Activated CD4-positive, alpha-beta T cell treated with anti-CD3 and anti-CD28 coated beads, Interleukin-2, amount 50 U/mL, for 48 hours (primary cell): Measurements from ENCODE around the gene LRP3.
A peak's percentile ranks its signal among the peaks of the same experiment; 100 is the strongest.
"Not testable (repeated sequence)": the region's sequence is repeated elsewhere in the genome, so short reads cannot be mapped to it uniquely, and the experiment has no call there.

Experiments
- DNase-seq, 2 experiments: peaks; one replicate each; pipeline ENCODE4 v3.0.0-alpha.2; 2020

LRP3 gene

GRCh38 chr19:33176670-33177416 lies 17.3 kb upstream of the LRP3 start:
- peak; percentile 97 to 98 for DNase-seq

DNA sequence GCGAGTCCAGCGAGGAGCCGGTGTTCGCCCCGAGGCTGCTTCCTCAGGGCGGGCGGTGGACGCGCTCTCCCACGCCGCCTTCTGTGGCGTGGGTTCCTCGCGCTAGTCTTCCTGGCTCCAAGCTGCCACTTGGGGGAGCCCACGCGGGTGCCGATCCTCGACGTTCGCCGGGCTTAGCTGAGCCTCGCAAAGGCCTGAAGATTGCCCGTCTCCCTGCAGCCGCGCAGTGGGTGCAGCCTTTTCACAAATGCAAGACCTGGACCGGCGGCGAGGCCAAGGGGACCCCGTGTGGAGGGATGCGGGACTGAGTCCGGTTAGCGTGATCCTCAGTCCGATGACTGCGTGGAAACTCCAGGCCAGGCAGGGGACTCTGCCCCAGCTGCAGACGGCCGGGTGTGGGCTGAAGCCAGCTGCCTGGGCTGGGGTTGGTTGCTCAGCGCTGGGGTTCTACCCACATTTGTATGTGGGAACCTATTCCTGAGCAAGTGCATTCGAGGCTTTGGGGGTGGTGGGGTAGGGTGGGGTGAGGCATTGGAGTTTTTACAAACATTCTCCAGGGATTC lies 16.6 kb upstream of the LRP3 start:
- DNase-seq: no peak

DNA sequence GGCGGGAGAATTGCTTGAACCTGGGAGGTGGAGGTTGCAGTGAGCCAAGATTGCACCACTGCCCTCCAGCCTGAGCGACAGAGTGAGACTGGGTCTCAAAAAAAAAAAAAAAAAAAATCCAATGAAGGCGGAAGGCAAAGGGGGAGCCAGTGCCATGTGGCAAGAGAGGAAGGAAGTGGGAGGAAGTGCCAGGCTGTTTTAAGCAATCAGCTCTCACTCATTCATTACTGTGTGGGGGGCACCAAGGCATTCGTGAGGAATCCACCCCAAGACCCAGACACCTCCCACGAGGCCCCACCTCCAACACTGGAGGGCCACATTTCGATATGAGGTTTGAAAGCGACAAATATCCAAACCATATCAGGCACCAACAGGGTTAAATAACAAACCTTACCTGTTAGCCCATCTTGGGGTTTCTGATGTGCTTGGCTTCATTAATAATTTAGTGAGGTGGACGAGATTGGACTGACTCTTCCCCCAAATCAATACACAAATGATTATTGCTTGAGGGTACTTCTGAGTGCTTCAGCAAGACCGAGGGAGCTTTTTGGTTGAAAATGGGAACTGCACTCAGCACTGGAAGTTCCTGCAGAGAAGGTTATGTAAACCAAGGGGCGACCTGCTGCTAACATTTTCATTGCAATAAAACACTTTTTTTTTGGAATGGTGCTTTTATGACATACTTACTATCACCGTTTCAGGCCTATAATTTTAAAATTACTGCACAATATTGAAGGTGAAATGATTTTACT lies 7.5 kb upstream of the LRP3 start:
- no peak for DNase-seq

DNA sequence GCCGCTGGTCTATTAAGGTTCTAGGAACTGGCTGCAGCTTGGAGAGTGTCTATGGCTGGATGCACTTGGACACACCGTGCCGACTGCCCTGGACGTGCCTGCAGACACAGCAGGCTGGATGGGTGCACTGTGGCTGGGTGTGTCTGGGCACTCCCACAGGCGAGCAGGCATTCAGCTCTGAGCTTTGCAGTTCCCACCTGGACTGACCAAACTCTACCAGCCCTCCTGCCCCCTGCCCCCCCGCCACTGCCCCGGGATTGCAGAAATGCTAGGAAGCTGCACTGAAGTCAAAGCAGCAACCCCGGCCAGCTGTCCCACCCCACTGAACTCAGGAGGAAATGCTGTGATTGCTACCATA lies 7.0 kb upstream of the LRP3 start:
- no peak for DNase-seq

- DNase-seq: no peak
Observed at GRCh38 chr19:33189453-33189852, 4.7 kb upstream of the LRP3 start.

- not testable (repeated sequence) for DNase-seq
Observed at GRCh38 chr19:33191092-33191491, 3.0 kb upstream of the LRP3 start.

DNA sequence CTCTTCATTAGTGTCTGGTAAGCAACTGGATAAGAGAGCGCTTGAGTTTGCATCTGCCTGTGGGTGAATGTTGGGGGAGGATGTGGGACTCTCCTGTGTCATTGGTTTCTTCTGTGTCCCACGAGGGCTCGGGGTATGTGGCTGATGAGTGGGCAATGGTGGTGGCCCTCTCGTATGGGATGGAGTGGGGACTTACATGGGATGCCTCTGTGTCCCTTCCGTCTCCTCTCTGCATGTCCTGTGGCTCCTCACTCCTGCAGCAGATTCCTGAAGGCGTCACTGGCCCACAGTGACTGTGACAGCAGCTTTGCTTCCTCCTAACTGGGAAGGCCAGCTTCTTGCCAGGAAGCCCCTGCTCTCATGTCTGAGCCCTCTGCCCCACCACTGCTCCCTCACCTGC lies 2.6 kb upstream of the LRP3 start:
- DNase-seq: no peak

- DNase-seq: no peak
Observed at GRCh38 chr19:33192010-33192409, 2.1 kb upstream of the LRP3 start.

DNA sequence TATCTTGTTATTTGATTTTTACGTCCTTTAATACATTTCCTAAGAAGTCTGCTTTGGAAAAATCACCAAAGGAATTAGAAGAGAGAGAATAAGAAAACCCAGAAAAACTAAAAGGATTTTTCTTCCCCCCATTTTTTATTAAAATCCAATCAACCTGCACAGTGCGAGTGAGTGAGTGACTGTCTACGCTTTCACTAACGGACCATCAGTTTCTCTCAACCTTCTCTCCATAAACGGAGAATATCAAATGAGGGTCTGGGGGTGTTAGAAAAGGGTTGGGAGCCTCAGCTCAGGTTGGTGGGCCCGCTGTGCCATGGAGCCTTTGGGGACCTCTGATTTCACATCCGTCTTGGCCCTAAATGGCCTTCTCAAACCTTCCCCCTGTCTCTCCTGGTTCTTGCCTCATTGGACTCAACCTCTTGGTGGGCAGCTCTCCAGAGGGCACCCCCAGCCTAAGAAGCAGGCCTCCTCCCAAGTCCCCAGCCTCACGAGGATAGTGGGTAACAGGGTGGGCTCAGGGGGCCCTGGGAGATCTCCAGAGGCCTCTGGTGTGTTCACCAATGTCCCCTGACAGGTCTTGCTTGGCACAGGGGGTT lies 763 bp upstream of the LRP3 start:
- DNase-seq: no peak

DNA sequence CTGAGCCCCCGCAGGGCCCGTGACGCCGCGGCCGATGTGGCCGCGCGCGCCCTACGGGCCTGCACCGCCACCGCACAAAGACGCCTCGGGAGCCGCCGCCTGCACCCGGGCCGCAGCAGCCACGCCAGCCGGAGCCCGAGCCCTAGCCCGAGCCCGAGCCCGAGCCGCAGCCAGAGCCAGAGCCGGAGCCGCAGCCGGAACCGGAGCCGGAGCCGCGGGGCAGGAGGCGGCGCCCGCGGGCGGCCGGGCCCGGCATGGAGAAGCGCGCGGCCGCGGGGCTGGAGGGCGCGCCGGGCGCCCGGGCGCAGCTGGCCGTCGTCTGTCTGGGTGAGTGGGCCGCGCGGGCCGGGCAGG lies 379 bp downstream of the LRP3 start:
- DNase-seq: no peak

DNA sequence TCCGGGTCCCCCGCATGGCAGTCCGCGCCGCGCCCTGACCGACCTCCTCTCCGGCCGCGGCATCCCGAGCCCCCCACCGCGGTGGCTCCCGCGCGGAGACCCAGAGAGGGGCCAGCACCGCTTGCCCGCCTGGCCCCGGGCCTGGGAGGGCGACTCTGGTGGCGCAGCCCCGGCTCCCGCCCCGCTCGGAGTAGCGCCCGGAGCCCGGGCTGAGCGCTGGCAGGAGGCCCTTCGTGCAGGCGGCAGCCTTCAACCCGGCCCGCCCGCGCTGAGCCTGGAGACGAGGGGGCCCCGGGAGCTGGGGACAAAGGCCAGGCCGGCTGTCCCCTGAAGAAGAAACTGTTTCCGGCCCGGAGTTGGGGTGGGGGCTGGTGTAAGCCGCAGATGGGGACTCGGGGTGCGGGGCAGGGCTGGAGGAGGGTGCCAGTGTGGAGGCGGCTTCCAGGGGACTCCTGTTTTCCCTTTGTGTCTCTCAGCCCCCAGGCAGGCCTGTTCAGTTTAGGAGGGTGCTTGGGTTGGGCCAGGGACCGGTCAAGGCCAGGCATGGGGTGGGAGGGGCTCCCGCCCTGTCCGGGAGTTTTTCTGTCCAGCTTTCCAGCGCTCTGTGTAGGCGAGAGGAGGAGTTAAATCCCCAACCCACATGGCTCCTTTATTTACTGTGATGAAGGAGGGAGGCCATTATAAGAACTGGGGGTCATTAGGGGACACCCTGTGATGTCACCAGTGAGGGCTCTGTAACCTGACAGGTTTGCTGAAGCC lies 935 bp downstream of the LRP3 start:
- no peak for DNase-seq

- DNase-seq: no peak
Observed at GRCh38 chr19:33195645-33196347, 1.7 kb downstream of the LRP3 start.

DNA sequence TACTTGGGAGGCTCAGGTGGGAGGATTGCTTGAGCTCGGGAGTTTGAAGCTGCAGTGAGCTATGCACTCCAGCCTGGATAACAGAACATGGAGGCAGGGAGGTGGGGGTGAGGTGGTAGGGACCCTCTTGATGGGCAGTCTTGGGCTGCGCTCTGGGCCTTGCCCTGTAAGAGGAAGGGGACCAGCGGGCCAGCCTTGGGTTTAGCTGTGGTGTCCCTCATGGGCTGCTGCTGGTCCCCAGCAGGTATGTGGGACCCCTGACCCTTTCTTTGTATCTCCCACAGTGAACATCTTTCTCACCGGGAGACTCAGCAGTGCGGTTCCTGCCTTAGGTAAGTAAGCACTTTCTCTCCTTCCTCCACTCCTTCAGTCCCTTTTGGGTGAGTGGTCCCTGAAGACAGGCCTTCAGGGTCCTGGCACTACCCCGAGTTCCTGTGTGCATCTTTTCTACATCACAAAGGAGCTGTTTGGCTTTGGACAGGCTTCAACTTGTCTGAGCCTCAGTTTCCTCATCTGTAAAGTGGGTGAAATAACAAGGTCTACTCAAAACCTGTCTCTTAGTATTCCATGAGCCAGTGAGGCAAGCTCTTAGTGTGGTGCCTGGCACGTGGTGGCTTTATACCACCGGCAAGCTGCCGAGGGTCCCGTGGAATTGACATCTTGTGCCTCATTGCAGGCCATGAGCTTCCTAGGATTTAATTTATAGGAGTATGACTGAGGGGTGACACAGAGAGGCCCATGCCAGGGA lies 2.5 kb downstream of the LRP3 start:
- DNase-seq: no peak

GRCh38 chr19:33197591-33198000 lies 3.5 kb downstream of the LRP3 start:
- no peak for DNase-seq

DNA sequence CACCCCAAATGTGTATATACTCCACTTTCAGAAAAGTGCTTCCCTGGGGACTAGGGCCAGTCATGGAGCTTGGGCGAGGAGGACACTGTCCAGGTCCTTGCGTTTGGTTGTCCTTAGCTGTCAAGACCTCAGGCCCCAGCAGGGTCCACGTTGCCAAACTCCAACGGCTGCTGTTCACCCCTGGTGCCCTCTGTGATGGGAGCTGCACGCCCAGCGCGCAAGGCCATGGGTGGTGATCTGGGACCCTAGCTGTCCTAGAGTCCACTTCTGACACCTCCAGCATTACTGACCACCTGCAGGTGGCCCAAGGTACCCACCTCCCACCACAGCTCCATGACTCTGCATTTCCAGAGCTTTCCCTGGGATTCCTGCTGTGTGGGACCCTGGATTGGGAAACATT lies 4.0 kb downstream of the LRP3 start:
- no peak for DNase-seq

- DNase-seq: no peak
Observed at GRCh38 chr19:33199441-33200265, 5.5 kb downstream of the LRP3 start.

DNA sequence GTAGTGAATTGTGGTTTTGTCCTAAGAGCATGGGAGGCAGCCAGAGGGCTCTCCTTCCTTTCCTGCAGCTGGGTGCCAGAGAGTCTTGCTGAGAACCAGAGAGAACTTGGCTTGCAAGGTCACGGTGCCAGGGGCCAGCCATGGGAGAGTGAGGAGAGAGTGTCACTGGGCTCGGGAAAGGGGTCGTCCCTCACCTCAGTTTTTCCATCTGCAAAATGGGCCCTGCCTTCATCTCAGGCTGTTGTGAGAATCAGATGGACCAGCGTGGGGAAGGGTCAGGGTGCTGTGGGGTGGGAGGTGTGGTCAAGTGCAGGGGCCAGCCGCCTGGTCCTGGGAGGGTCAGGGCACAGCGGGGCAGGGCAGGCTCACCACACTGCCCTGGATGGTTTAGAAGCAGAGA lies 7.3 kb downstream of the LRP3 start:
- DNase-seq: no peak

DNA sequence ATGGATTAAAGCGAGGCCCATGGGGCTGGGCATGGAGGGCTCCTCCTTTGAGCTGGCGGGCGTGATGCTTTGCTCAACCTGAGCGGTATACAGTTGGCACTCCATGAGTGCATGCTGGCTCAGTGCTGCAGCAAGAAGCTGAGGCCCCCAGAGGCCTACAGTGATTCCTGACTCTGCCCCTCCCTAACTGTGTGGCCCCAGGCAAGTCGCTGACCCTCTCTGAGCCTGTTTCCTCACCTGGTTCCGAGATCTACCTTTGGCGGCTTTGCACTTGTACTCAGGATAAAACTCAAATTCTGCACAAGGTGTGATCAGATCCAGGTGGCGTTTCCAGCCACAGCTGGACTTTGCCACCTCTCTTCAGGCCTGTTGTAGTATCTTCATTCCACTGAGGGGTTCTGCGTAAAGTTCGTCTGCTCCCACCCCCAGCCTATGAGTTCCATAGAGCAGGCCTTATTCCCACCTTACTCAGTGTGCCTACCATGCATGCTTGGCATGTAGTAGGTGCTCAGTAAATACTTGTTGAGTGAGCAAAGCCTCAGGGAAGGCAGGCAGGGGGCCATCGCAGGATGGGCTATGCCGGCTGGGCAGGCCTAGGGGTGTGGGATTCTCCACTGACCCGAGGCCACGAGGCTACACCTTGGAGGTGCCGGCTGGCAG lies 7.9 kb downstream of the LRP3 start:
- no peak for DNase-seq

- DNase-seq: no peak
Observed at GRCh38 chr19:33202546-33203507, 8.7 kb downstream of the LRP3 start.
